ENCODE results near the gene MYO9B. TPM values are rescaled to one million over a fixed set of nuclear protein-coding genes. Genes with fewer than 3 reads are reported as not detected.
A peak's percentile ranks its signal among the peaks of the same experiment; 100 is the strongest.
"Not testable (repeated sequence)": the region's sequence is repeated elsewhere in the genome, so short reads cannot be mapped to it uniquely, and the experiment has no call there.

The MYO9B gene
- total and polyA plus RNA-seq, 2 donors = 28.2 to 103 TPM

DNA sequence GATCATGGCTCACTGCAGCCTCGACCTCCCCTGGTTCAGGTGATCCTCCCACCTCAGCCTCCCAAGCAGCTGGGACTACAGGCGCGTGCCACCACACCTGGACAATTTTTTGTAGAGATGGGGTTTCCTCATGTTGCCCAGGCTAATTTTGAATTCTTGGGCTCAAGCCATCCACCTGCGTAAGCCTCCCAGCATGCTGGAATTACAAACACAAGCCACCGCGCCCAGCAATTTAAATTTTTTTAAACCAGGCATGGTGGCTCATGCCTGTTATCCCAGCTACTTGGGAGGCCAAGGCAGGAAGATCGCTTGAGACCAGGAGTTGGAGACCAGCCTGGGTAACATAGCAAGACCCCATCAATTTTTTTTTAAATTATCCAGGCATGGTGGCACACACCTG lies 79.7 kb downstream of the MYO9B start:
- Histone ChIP-seq H3K36me3 (ENCODE audit: control insufficient read depth in 2 of 2, insufficient read depth in 2 of 2, low read length in 1 of 2) (peaks cover 71 to 84% of the 10 kb centered on the region in 2 donors), H3K27me3 (ENCODE audit: control insufficient read depth in 2 of 2, insufficient read depth in 1 of 2, low read length in 1 of 2) (no peaks in the 10 kb centered on the region), H3K4me3 (ENCODE audit: low read length in 2 of 2) (no peak overlapping the region), H3K27ac (ENCODE audit: low read depth in 1 of 2, low read length in 1 of 2) (no peak overlapping the region), H3K9me3 (ENCODE audit: control insufficient read depth in 2 of 2, insufficient read depth in 1 of 2, low read length in 1 of 2) (no peaks in the 10 kb centered on the region), H3K4me1 (ENCODE audit: control insufficient read depth in 2 of 2, insufficient read depth in 2 of 2, low read length in 2 of 2) (no peaks in the 10 kb centered on the region)
- DNase-seq (ENCODE audit: low read depth in 6 of 9, low spot score in 9 of 9) = no peak
- WGBS = 97% methylated on average over 7 of the region's 7 CpGs

DNA sequence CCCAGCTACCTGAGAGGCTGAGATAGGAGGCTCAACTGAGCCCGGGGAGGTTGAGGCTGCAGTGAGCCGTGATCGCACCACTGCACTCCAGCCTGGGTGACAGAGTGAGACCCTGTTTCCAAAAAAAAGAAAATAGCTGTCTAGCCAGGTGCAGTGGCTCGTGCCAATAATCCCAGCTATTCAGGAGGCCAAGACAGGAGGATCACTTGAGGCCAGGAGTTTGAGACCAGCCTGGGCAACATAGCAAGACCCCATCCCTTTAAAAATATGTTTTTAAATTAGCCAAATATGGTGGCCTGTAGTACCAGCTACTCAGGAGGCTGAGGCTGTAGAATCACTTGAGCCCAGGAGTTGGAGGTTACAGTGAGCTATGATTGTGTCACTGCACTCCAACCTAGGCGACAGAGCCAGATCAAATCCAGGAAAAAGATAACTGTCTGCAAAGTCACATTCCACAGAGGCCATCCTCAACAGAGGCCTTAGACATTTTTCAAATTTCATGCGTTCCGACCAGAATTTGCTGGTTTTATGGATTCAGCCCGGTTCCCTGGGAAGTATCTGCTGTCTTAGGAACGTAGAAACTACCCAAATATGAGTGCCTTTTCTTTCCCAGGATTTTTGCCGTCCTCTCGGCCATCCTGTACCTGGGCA lies 80.8 kb downstream of the MYO9B start:
- Histone ChIP-seq H3K27ac (ENCODE audit: low read depth in 1 of 2, low read length in 1 of 2) (no peak overlapping the region), H3K4me1 (ENCODE audit: control insufficient read depth in 2 of 2, insufficient read depth in 2 of 2, low read length in 2 of 2) (no peaks in the 10 kb centered on the region), H3K9me3 (ENCODE audit: control insufficient read depth in 2 of 2, insufficient read depth in 1 of 2, low read length in 1 of 2) (no peaks in the 10 kb centered on the region), H3K36me3 (ENCODE audit: control insufficient read depth in 2 of 2, insufficient read depth in 2 of 2, low read length in 1 of 2) (peaks cover 77 to 89% of the 10 kb centered on the region in 2 donors), H3K27me3 (ENCODE audit: control insufficient read depth in 2 of 2, insufficient read depth in 1 of 2, low read length in 1 of 2) (no peaks in the 10 kb centered on the region), H3K4me3 (ENCODE audit: low read length in 2 of 2) (no peak overlapping the region)
- DNase-seq (ENCODE audit: low read depth in 6 of 9, low spot score in 9 of 9) = no peak
- 97% methylated on average over 11 of the region's 11 CpGs for WGBS

DNA sequence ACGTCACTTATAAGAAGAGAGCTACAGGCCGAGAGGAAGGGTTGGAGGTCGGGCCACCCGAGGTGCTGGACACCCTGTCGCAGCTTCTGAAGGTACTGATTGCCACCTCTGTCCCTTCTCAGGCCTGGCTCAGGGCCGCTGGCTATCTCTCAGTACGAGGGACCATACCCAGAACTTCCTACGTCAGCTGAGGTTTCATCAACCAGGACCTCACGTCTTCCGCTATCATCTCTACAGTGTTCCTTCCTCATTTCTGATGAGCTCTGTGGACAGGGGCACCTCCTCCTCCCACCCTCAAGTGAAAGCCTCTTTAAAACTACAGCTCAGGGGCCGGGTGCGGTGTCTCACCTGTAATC lies 81.3 kb downstream of the MYO9B start:
- Histone ChIP-seq H3K4me3 (ENCODE audit: low read length in 2 of 2) (no peak overlapping the region), H3K9me3 (ENCODE audit: control insufficient read depth in 2 of 2, insufficient read depth in 1 of 2, low read length in 1 of 2) (no peaks in the 10 kb centered on the region), H3K36me3 (ENCODE audit: control insufficient read depth in 2 of 2, insufficient read depth in 2 of 2, low read length in 1 of 2) (peaks cover 73 to 89% of the 10 kb centered on the region in 2 donors), H3K27ac (ENCODE audit: low read depth in 1 of 2, low read length in 1 of 2) (no peak overlapping the region), H3K27me3 (ENCODE audit: control insufficient read depth in 2 of 2, insufficient read depth in 1 of 2, low read length in 1 of 2) (no peaks in the 10 kb centered on the region), H3K4me1 (ENCODE audit: control insufficient read depth in 2 of 2, insufficient read depth in 2 of 2, low read length in 2 of 2) (no peaks in the 10 kb centered on the region)
- WGBS = 96% methylated on average over 12 of the region's 12 CpGs
- no peak for DNase-seq (ENCODE audit: low read depth in 6 of 9, low spot score in 9 of 9)

DNA sequence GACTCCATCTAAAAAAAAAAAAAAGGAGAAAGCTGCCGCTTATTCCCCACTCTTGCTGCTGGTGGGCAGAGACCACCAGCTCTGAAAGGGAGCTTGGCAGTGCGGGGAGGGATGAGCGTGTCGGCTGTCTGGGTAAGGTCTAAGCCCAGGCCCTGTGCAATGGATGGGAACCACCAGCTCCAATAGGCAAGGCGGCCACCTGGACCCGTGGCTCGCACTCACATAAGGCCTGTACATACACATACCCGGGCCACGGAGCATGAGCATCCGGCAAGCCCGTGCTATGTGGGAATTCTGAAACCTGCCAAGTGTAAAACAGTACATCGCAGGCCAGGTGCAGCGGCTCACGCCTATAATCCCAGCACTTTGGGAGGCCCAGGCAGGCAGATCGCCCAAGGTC lies 83.0 kb downstream of the MYO9B start:
- Histone ChIP-seq H3K27me3 (ENCODE audit: control insufficient read depth in 2 of 2, insufficient read depth in 1 of 2, low read length in 1 of 2) (no peaks in the 10 kb centered on the region), H3K4me3 (ENCODE audit: low read length in 2 of 2) (no peak overlapping the region), H3K27ac (ENCODE audit: low read depth in 1 of 2, low read length in 1 of 2) (no peak overlapping the region), H3K4me1 (ENCODE audit: control insufficient read depth in 2 of 2, insufficient read depth in 2 of 2, low read length in 2 of 2) (no peaks in the 10 kb centered on the region), H3K36me3 (ENCODE audit: control insufficient read depth in 2 of 2, insufficient read depth in 2 of 2, low read length in 1 of 2) (peaks cover 77 to 91% of the 10 kb centered on the region in 2 donors), H3K9me3 (ENCODE audit: control insufficient read depth in 2 of 2, insufficient read depth in 1 of 2, low read length in 1 of 2) (peaks cover 1 to 5% of the 10 kb centered on the region in 2 donors)
- 88% methylated on average over 15 of the region's 15 CpGs for WGBS
- DNase-seq (ENCODE audit: low read depth in 6 of 9, low spot score in 9 of 9) = no peak

DNA sequence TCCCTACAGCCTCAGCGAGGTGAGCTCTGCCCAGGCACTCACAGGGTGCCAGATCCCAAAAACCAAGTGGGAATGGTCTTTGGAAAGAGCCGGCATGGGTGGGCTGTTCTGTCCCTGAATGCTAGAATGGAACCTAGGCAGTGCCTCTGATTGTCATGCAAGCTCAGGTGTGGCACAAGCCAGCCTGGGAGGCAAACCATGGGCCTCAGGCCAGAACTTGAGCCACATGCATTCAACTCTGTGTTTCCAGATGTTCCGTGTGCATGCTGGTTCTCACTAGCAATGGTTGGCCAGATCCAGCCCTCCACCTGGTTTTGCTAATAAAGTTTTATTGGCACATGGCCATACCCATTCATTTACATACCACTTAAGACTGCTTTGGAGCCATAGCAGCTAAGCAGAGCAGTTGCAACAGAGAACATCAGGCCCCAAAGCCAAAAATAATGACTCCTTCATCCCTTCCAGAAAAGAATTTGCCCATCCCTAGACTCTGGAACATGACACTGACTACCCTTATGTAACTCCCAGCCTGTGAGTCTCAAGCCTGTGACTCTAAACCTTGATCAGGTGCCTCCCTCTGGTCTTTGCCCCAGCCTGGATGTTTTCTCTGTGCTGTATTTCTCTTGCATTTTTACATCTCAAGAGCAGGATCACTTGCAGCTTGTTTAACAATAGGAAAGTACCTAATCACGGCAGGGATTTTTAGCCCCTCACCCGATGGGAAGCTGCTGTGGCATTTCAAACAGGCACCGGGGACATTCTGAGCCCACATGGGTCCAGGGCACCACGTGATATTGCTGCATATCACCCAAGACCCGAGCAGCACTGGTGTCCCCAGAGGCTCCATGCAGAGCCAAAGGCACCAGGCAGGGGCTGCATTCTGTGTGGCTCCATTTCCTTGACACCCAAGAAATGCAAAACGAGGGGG lies 84.2 kb downstream of the MYO9B start:
- DNase-seq (ENCODE audit: low read depth in 6 of 9, low spot score in 9 of 9) = no peak
- no peaks in the 10 kb centered on the region for H3K27me3 ChIP-seq (ENCODE audit: control insufficient read depth in 2 of 2, insufficient read depth in 1 of 2, low read length in 1 of 2)
- peak overlapping the region in 1 of 2 donors; percentile 49 for H3K27ac ChIP-seq (ENCODE audit: low read depth in 1 of 2, low read length in 1 of 2)
- peaks cover 75 to 91% of the 10 kb centered on the region in 2 donors for H3K36me3 ChIP-seq (ENCODE audit: control insufficient read depth in 2 of 2, insufficient read depth in 2 of 2, low read length in 1 of 2)
- peaks cover 1 to 5% of the 10 kb centered on the region in 2 donors for H3K9me3 ChIP-seq (ENCODE audit: control insufficient read depth in 2 of 2, insufficient read depth in 1 of 2, low read length in 1 of 2)
- H3K4me3 ChIP-seq (ENCODE audit: low read length in 2 of 2) = no peak overlapping the region
- 93% methylated on average over 9 of the region's 9 CpGs for WGBS
- no peaks in the 10 kb centered on the region for H3K4me1 ChIP-seq (ENCODE audit: control insufficient read depth in 2 of 2, insufficient read depth in 2 of 2, low read length in 2 of 2)

DNA sequence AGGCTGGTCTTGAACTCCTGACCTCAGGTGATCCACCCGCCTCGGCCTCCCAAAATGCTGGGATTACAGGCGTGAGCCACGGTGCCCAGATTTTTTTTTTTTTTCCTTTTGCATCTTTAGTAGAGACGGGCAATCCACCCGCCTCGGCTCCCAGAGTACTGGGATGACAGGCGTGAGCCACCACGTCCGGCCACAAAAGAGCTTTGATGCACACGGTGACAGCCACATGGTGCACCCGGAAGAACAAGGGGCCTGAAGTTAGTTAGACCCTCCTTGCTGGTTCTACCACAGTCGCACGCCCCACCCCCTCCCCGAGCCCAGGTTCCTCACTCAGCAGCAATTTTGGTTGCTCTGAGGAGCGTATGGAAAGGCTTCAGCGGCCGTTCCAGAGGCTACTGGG lies 85.3 kb downstream of the MYO9B start:
- H3K9me3 ChIP-seq (ENCODE audit: control insufficient read depth in 2 of 2, insufficient read depth in 1 of 2, low read length in 1 of 2) = peaks cover 1 to 5% of the 10 kb centered on the region in 2 donors
- no peak overlapping the region for H3K27ac ChIP-seq (ENCODE audit: low read depth in 1 of 2, low read length in 1 of 2)
- peaks cover 75 to 90% of the 10 kb centered on the region in 2 donors for H3K36me3 ChIP-seq (ENCODE audit: control insufficient read depth in 2 of 2, insufficient read depth in 2 of 2, low read length in 1 of 2)
- H3K27me3 ChIP-seq (ENCODE audit: control insufficient read depth in 2 of 2, insufficient read depth in 1 of 2, low read length in 1 of 2) = no peaks in the 10 kb centered on the region
- WGBS = 97% methylated on average over 17 of the region's 18 CpGs
- H3K4me1 ChIP-seq (ENCODE audit: control insufficient read depth in 2 of 2, insufficient read depth in 2 of 2, low read length in 2 of 2) = no peaks in the 10 kb centered on the region
- H3K4me3 ChIP-seq (ENCODE audit: low read length in 2 of 2) = no peak overlapping the region
- no peak for DNase-seq (ENCODE audit: low read depth in 6 of 9, low spot score in 9 of 9)

DNA sequence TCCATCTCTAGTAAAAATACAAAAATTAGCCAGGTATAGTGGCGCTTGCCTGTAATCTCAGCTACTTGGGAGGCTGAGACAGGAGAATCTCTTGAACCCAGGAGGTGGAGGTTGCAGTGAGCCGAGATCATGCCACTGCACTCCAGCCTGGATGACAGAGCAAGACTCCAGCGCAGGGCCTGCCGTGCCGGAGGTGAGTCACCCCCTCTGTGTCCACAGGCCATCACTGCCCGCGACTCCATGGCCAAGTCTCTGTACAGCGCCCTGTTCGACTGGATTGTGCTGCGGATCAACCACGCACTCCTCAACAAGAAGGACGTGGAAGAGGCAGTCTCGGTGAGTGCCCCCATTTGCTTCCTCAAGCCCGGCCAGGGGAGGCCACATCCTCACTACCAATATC lies 86.6 kb downstream of the MYO9B start:
- not testable (repeated sequence) for H3K4me3 ChIP-seq (ENCODE audit: low read length in 2 of 2); H3K9me3 ChIP-seq (ENCODE audit: control insufficient read depth in 2 of 2, insufficient read depth in 1 of 2, low read length in 1 of 2); H3K4me1 ChIP-seq (ENCODE audit: control insufficient read depth in 2 of 2, insufficient read depth in 2 of 2, low read length in 2 of 2); H3K27me3 ChIP-seq (ENCODE audit: control insufficient read depth in 2 of 2, insufficient read depth in 1 of 2, low read length in 1 of 2); DNase-seq (ENCODE audit: low read depth in 6 of 9, low spot score in 9 of 9); H3K27ac ChIP-seq (ENCODE audit: low read depth in 1 of 2, low read length in 1 of 2)
- H3K36me3 ChIP-seq (ENCODE audit: control insufficient read depth in 2 of 2, insufficient read depth in 2 of 2, low read length in 1 of 2) = peaks cover 75 to 86% of the 10 kb centered on the region in 2 donors
- 98% methylated on average over 14 of the region's 14 CpGs for WGBS

DNA sequence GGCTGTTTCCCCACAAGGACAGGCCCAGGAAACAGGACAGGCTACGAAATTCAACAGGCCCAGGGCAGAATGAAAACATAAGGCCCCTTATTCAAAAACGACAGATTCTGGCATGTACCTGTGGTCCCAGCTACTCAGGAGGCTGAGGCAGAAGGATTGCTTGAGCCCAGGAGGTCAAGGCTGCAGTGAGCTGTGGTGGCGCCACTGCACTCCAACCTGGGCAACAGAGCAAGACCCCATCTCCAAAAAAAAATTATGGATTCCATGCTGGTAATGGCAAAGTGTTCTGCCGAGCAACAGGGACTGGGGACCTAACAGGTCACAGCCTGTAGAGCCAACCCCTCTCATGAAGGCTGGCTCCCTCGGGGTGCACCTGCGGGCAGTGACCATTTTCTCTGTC lies 87.0 kb downstream of the MYO9B start:
- peaks cover 1 to 5% of the 10 kb centered on the region in 2 donors for H3K9me3 ChIP-seq (ENCODE audit: control insufficient read depth in 2 of 2, insufficient read depth in 1 of 2, low read length in 1 of 2)
- peaks cover 75 to 86% of the 10 kb centered on the region in 2 donors for H3K36me3 ChIP-seq (ENCODE audit: control insufficient read depth in 2 of 2, insufficient read depth in 2 of 2, low read length in 1 of 2)
- no peak for DNase-seq (ENCODE audit: low read depth in 6 of 9, low spot score in 9 of 9)
- no peaks in the 10 kb centered on the region for H3K27me3 ChIP-seq (ENCODE audit: control insufficient read depth in 2 of 2, insufficient read depth in 1 of 2, low read length in 1 of 2)
- H3K4me1 ChIP-seq (ENCODE audit: control insufficient read depth in 2 of 2, insufficient read depth in 2 of 2, low read length in 2 of 2) = no peaks in the 10 kb centered on the region
- no peak overlapping the region for H3K27ac ChIP-seq (ENCODE audit: low read depth in 1 of 2, low read length in 1 of 2)
- no peak overlapping the region for H3K4me3 ChIP-seq (ENCODE audit: low read length in 2 of 2)
- WGBS = over 99% methylated on average over 6 of the region's 6 CpGs

DNA sequence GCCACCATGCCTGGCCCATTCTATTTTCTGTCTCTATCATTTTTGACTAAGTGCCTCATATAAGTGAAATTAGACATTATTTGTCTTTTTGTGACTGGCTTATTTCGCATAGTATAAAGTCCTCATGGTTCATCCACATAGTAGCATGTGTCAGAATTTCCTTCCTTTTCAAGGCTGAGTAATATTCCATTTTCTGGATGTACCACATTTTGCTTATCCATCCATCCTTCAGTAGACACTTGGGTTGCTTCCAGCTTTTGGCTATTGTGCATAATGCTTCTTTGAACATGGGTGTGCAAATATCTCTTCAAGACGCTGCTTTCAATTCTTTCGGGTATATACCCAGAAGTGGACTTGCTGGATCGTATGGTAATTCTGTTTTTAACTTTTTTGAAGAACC lies 88.1 kb downstream of the MYO9B start:
- Histone ChIP-seq H3K27me3 (ENCODE audit: control insufficient read depth in 2 of 2, insufficient read depth in 1 of 2, low read length in 1 of 2) (no peaks in the 10 kb centered on the region), H3K4me3 (ENCODE audit: low read length in 2 of 2) (no peak overlapping the region), H3K27ac (ENCODE audit: low read depth in 1 of 2, low read length in 1 of 2) (no peak overlapping the region), H3K36me3 (ENCODE audit: control insufficient read depth in 2 of 2, insufficient read depth in 2 of 2, low read length in 1 of 2) (peaks cover 81 to 89% of the 10 kb centered on the region in 2 donors), H3K9me3 (ENCODE audit: control insufficient read depth in 2 of 2, insufficient read depth in 1 of 2, low read length in 1 of 2) (peaks cover 1 to 5% of the 10 kb centered on the region in 2 donors), H3K4me1 (ENCODE audit: control insufficient read depth in 2 of 2, insufficient read depth in 2 of 2, low read length in 2 of 2) (no peaks in the 10 kb centered on the region)
- 98% methylated on average over 4 of the region's 4 CpGs for WGBS
- DNase-seq (ENCODE audit: low read depth in 6 of 9, low spot score in 9 of 9) = no peak

Data from thymus (tissue), 11 donors.